ENCODE results near the gene PRSS2. TPM values are rescaled to one million over a fixed set of nuclear protein-coding genes. Genes with fewer than 3 reads are reported as not detected.

The PRSS2 gene
- polyA plus RNA-seq, 3 donors: not detected

- DNase-seq: no peak
- H3K27me3 ChIP-seq (ENCODE audit: control insufficient read depth in 2 of 2, insufficient read depth in 2 of 2, low read length in 2 of 2): peaks cover 48 to 50% of the 10 kb centered on the region in 2 donors
- H4K20me1 ChIP-seq (ENCODE audit: insufficient read depth, low read length): no peaks in the 10 kb centered on the region
- peak overlapping the region; percentile 36 for H3K9ac ChIP-seq (ENCODE audit: insufficient read depth, low read length, poor library complexity, severe bottlenecking)
- H3K4me3 Mint-ChIP-seq: peak overlapping the region; percentile 75 to 93
- no peak for TF ChIP-seq CTCF (IDR thresholded peaks at IDR 0.05)
- H3K79me2 ChIP-seq (ENCODE audit: insufficient read depth, low read length): no peaks in the 10 kb centered on the region
- peak overlapping the region; percentile 73 for H3K4me2 ChIP-seq (replicated peaks; ENCODE audit: extremely low read depth, low read length, poor library complexity, severe bottlenecking)
- H3K27ac ChIP-seq (ENCODE audit: low read depth in 1 of 2, low read length in 2 of 2): peak overlapping the region in 1 of 2 donors; percentile 3
- peak overlapping the region in 2 of 3 experiments; percentile 11 to 54 for H3K4me3 ChIP-seq (replicated peaks in 1 of 3; ENCODE audit: low read depth in 2 of 3, low read length in 3 of 3)
- peaks cover 20% of the 10 kb centered on the region for H3K4me1 Mint-ChIP-seq
- intact Hi-C loops (cut with micrococcal nuclease): loop anchor here in 1 of 2 donors (5.0 kb wide), 1 partner anchor 150 kb away; no protein-coding TSS in a partner anchor
- 6% methylated on average over 25 of the region's 33 CpGs for WGBS (ENCODE audit: insufficient coverage)
- peak overlapping the region; percentile 50 for H2AFZ ChIP-seq (ENCODE audit: insufficient read depth, low read depth, low read length, poor library complexity, severe bottlenecking)
- H3K36me3 Mint-ChIP-seq: peaks cover 3 to 12% of the 10 kb centered on the region in 2 donors
- H3K36me3 ChIP-seq (replicated peaks in 1 of 2; ENCODE audit: control insufficient read depth in 1 of 2, insufficient read depth in 2 of 2, low read length in 2 of 2): no peaks in the 10 kb centered on the region
- peaks cover 15 to 17% of the 10 kb centered on the region in 2 donors for H3K4me1 ChIP-seq (ENCODE audit: control insufficient read depth in 1 of 2, insufficient read depth in 2 of 2, low read length in 2 of 2)
- peaks cover 0 to 25% of the 10 kb centered on the region in 2 donors for H3K9me3 ChIP-seq (replicated peaks in 1 of 2; ENCODE audit: control insufficient read depth in 1 of 2, insufficient read depth in 1 of 2, low read length in 2 of 2)
- H3K27me3 Mint-ChIP-seq (ENCODE audit: low read depth in 3 of 3): peaks cover 49 to 63% (median 56%) of the 10 kb centered on the region in 3 donors
- H3K9me3 Mint-ChIP-seq: peaks cover 0 to 16% (median 7%) of the 10 kb centered on the region in 7 donors
- H3K27ac Mint-ChIP-seq: peak overlapping the region in 1 of 7 donors; percentile 88
These were observed 26.9 kb downstream of the PRSS2 start for GRCh38 chr7:142797391-142798377.
